ENCODE results near the gene RNF157. TPM values are rescaled to one million over a fixed set of nuclear protein-coding genes. Genes with fewer than 3 reads are reported as not detected.

The RNF157 gene
- total RNA-seq, 1 experiment from 2014 or later = 0.86 TPM

GRCh38 chr17:76157759-76158158, 82.5 kb downstream of the RNF157 start:
- no peak overlapping the region for H2AFZ ChIP-seq (ENCODE audit: low read depth, low read length, poor library complexity, severe bottlenecking)
- no peaks in the 10 kb centered on the region for H3K9me3 ChIP-seq (ENCODE audit: control insufficient read depth in 1 of 2, insufficient read depth in 1 of 2, low read depth in 1 of 2, low read length in 2 of 2)
- intact Hi-C loops (cut with micrococcal nuclease) = no loop called here
- H3K9me2 ChIP-seq (ENCODE audit: insufficient read depth) = no peaks in the 10 kb centered on the region
- DNase-seq (ENCODE audit: low read depth, low spot score) (no peak), ATAC-seq (no peak)
- no peaks in the 10 kb centered on the region for H3K4me1 ChIP-seq (ENCODE audit: control insufficient read depth in 1 of 2, insufficient read depth in 2 of 2, low read length in 2 of 2)
- no peaks in the 10 kb centered on the region for H3K79me2 ChIP-seq (ENCODE audit: insufficient read depth, low read length)
- no peak overlapping the region for H3K4me2 ChIP-seq (ENCODE audit: low read length)
- no peaks in the 10 kb centered on the region for H3K36me3 ChIP-seq (ENCODE audit: control insufficient read depth in 1 of 2, insufficient read depth in 2 of 2, low read length in 2 of 2)
- H3K27ac ChIP-seq (ENCODE audit: low read depth, low read length) = no peak overlapping the region
- RAD21 ChIA-PET (ENCODE audit: low non-redundant PET in 1 of 2, low total read pairs in 2 of 2, uncharacterized antibody in 2 of 2, unreplicated experiment in 2 of 2) = no interaction called here
- CTCF ChIA-PET = interaction anchor here (1.0 to 1.4 kb wide), 2 partner anchors 24 to 36 kb away, joined by 3 to 5 read pairs; no protein-coding TSS in a partner anchor
- no peak for TF ChIP-seq SP1 (IDR thresholded peaks at IDR 0.05; ENCODE audit: low read depth)
- no peak for TF ChIP-seq CEBPB (IDR thresholded peaks at IDR 0.05; ENCODE audit: low read depth)
- TF ChIP-seq, protein P1, sequence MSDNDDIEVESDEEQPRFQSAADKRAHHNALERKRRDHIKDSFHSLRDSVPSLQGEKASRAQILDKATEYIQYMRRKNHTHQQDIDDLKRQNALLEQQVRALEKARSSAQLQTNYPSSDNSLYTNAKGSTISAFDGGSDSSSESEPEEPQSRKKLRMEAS (IDR thresholded peaks at IDR 0.05) = no peak
- TF ChIP-seq POLR2A (IDR thresholded peaks at IDR 0.05; ENCODE audit: borderline replicate concordance, extremely low read depth, insufficient read depth, insufficient read length) = no peak
- no peak overlapping the region for H3K9ac ChIP-seq (ENCODE audit: low read length)
- H3K27me3 ChIP-seq (ENCODE audit: insufficient read depth, low read length) = no peaks in the 10 kb centered on the region
- H4K20me1 ChIP-seq (ENCODE audit: insufficient read depth) = no peaks in the 10 kb centered on the region
- POLR2A ChIA-PET = no interaction called here
- no TSS peak for BruUV-seq (replicated peaks)
- no peak overlapping the region for H3K4me3 ChIP-seq (replicated peaks in 1 of 2; ENCODE audit: low read depth in 1 of 2, low read length in 2 of 2)

- Histone ChIP-seq H3K9me2 (ENCODE audit: insufficient read depth) (no peaks in the 10 kb centered on the region), H3K27me3 (ENCODE audit: insufficient read depth, low read length) (no peaks in the 10 kb centered on the region), H3K4me1 (ENCODE audit: control insufficient read depth in 1 of 2, insufficient read depth in 2 of 2, low read length in 2 of 2) (no peaks in the 10 kb centered on the region), H3K36me3 (ENCODE audit: control insufficient read depth in 1 of 2, insufficient read depth in 2 of 2, low read length in 2 of 2) (no peaks in the 10 kb centered on the region), H3K9me3 (ENCODE audit: control insufficient read depth in 1 of 2, insufficient read depth in 1 of 2, low read depth in 1 of 2, low read length in 2 of 2) (no peaks in the 10 kb centered on the region), H4K20me1 (ENCODE audit: insufficient read depth) (no peaks in the 10 kb centered on the region), H2AFZ (ENCODE audit: low read depth, low read length, poor library complexity, severe bottlenecking) (no peak overlapping the region), H3K4me2 (ENCODE audit: low read length) (no peak overlapping the region), H3K9ac (ENCODE audit: low read length) (no peak overlapping the region), H3K4me3 (replicated peaks in 1 of 2; ENCODE audit: low read depth in 1 of 2, low read length in 2 of 2) (no peak overlapping the region), H3K79me2 (ENCODE audit: insufficient read depth, low read length) (no peaks in the 10 kb centered on the region), H3K27ac (ENCODE audit: low read depth, low read length) (no peak overlapping the region)
- BruUV-seq (replicated peaks) = no TSS peak
- ATAC-seq (no peak), DNase-seq (ENCODE audit: low read depth, low spot score) (no peak)
- POLR2A ChIA-PET = no interaction called here
- CTCF ChIA-PET = no interaction called here
- intact Hi-C loops (cut with micrococcal nuclease) = no loop called here
- RAD21 ChIA-PET (ENCODE audit: low non-redundant PET in 1 of 2, low total read pairs in 2 of 2, uncharacterized antibody in 2 of 2, unreplicated experiment in 2 of 2) = no interaction called here
- TF ChIP-seq, protein P2, sequence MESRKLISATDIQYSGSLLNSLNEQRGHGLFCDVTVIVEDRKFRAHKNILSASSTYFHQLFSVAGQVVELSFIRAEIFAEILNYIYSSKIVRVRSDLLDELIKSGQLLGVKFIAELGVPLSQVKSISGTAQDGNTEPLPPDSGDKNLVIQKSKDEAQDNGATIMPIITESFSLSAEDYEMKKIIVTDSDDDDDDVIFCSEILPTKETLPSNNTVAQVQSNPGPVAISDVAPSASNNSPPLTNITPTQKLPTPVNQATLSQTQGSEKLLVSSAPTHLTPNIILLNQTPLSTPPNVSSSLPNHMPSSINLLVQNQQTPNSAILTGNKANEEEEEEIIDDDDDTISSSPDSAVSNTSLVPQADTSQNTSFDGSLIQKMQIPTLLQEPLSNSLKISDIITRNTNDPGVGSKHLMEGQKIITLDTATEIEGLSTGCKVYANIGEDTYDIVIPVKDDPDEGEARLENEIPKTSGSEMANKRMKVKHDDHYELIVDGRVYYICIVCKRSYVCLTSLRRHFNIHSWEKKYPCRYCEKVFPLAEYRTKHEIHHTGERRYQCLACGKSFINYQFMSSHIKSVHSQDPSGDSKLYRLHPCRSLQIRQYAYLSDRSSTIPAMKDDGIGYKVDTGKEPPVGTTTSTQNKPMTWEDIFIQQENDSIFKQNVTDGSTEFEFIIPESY (IDR thresholded peaks at IDR 0.05; ENCODE audit: extremely low read depth, insufficient replicate concordance, low read length) = no peak
- TF ChIP-seq EZH2 (IDR thresholded peaks at IDR 0.05) (no peak), YY1 (IDR thresholded peaks at IDR 0.05; ENCODE audit: extremely low read depth, insufficient replicate concordance, low read depth, low read length) (no peak), SIN3A (IDR thresholded peaks at IDR 0.05; ENCODE audit: low read depth) (no peak), FOSL1 (IDR thresholded peaks at IDR 0.05; ENCODE audit: low read depth) (no peak), POLR2AphosphoS5 (IDR thresholded peaks at IDR 0.05; ENCODE audit: low read depth, low read length) (no peak), CEBPB (IDR thresholded peaks at IDR 0.05; ENCODE audit: low read depth) (no peak), EZH2phosphoT487 (IDR thresholded peaks at IDR 0.05; ENCODE audit: borderline replicate concordance) (no peak), CBX3 (IDR thresholded peaks at IDR 0.05; ENCODE audit: low read depth) (no peak)
- TF ChIP-seq, protein P1 (IDR thresholded peaks at IDR 0.05) = no peak
- TF ChIP-seq, protein P3, sequence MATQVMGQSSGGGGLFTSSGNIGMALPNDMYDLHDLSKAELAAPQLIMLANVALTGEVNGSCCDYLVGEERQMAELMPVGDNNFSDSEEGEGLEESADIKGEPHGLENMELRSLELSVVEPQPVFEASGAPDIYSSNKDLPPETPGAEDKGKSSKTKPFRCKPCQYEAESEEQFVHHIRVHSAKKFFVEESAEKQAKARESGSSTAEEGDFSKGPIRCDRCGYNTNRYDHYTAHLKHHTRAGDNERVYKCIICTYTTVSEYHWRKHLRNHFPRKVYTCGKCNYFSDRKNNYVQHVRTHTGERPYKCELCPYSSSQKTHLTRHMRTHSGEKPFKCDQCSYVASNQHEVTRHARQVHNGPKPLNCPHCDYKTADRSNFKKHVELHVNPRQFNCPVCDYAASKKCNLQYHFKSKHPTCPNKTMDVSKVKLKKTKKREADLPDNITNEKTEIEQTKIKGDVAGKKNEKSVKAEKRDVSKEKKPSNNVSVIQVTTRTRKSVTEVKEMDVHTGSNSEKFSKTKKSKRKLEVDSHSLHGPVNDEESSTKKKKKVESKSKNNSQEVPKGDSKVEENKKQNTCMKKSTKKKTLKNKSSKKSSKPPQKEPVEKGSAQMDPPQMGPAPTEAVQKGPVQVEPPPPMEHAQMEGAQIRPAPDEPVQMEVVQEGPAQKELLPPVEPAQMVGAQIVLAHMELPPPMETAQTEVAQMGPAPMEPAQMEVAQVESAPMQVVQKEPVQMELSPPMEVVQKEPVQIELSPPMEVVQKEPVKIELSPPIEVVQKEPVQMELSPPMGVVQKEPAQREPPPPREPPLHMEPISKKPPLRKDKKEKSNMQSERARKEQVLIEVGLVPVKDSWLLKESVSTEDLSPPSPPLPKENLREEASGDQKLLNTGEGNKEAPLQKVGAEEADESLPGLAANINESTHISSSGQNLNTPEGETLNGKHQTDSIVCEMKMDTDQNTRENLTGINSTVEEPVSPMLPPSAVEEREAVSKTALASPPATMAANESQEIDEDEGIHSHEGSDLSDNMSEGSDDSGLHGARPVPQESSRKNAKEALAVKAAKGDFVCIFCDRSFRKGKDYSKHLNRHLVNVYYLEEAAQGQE (IDR thresholded peaks at IDR 0.05; ENCODE audit: low read depth) = no peak
These were observed 83.7 kb downstream of the RNF157 start for GRCh38 chr17:76156662-76156991.

All from HCT116 (cell line).